Measurements from ENCODE around the gene SH3BGRL2.

- TF ChIP-seq CTCF (tag by site-specific recombination; IDR thresholded peaks at IDR 0.05) = no peak
- no peak for TF ChIP-seq KLF10 (tag by site-specific recombination; IDR thresholded peaks at IDR 0.05)
- TF ChIP-seq ZBTB49 (tag by site-specific recombination; IDR thresholded peaks at IDR 0.05; ENCODE audit: low read depth) = no peak
These were observed 46.8 kb upstream of the SH3BGRL2 start for GRCh38 chr6:79584332-79584731.
